ENCODE measurements around the gene TSPAN5. TPM values are rescaled to one million over a fixed set of nuclear protein-coding genes. Genes with fewer than 3 reads are reported as not detected.

Gene TSPAN5
- total and polyA plus RNA-seq, 11 donors = 1.0 to 10.2 (median 5.6) TPM

- no peaks in the 10 kb centered on the region for H3K9me3 ChIP-seq
- TF ChIP-seq POLR2A (IDR thresholded peaks at IDR 0.05) = no peak
- TF ChIP-seq CTCF (IDR thresholded peaks at IDR 0.05) = no peak
- 92 to 97% (median 94%) methylated on average over 5 of the region's 5 CpGs for WGBS, 4 donors
- DNase-seq = no peak
- no peak overlapping the region for H3K27ac ChIP-seq
- peaks cover 0 to 88% (median 67%) of the 10 kb centered on the region in 9 donors for H3K36me3 ChIP-seq
- intact Hi-C loops (cut with DNase I) = no loop called here
- no peaks in the 10 kb centered on the region for H3K4me1 ChIP-seq
- no peak for ATAC-seq
- no peak overlapping the region for H3K4me3 ChIP-seq
- no peaks in the 10 kb centered on the region for H3K27me3 ChIP-seq
Measured at GRCh38 chr4:98421111-98421510, 237.3 kb downstream of the TSPAN5 start.

All from heart left ventricle (tissue), 16 donors.